GM13977 (cell line): ENCODE measurements around the gene DDX42.

Experiments used
- DNase-seq: peaks from one replicate; pipeline ENCODE4 v3.0.0; 2012; ENCODE audit warnings: low spot score
- in situ Hi-C: fragments of 300-500 bp; cut with MboI; formaldehyde crosslinking; loops from one replicate; pipeline ENCODE4 v1.12.0; 2022; ENCODE audit warnings: low sequenced_read_pairs, low pct_unique_long_range_greater_than_20kb, mixed read lengths, inconsistent platforms; ENCODE audit not compliant: unreplicated experiment
- TF ChIP-seq, protein P1 (sequence below): IDR thresholded peaks from 2 replicates; pipeline ENCODE4 v1.5.1; 2012; ENCODE audit warnings: mild to moderate bottlenecking, control low read depth; ENCODE audit not compliant: insufficient read depth; ENCODE audit errors: extremely low read depth, missing control alignments

The DDX42 gene

DNA sequence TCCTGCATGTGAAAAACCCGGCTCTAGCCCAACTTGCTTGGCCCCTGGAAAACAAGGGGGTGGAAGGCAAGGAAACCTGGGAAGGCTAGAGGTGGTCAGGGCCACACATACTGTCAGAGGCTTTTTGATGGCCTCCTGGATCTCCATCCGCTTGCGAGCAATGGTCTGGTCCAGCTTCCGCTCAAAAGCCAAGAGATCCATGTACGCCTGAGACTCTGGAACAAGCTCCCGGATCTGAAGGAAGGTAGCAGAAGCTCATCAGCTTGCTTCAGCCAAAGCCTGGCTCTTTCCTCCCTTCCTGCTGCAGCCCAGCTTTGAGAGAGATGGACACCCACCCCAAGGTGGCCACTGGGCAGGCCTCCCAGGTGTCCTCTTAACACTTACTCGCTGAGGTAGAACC lies 62.8 kb downstream of the DDX42 start:
- in situ Hi-C loops = loop anchor here (25.0 kb wide), 1 partner anchor 400 kb away; the partner anchor contains the start of gene CYB561
- no peak for DNase-seq
- TF ChIP-seq, protein P1, sequence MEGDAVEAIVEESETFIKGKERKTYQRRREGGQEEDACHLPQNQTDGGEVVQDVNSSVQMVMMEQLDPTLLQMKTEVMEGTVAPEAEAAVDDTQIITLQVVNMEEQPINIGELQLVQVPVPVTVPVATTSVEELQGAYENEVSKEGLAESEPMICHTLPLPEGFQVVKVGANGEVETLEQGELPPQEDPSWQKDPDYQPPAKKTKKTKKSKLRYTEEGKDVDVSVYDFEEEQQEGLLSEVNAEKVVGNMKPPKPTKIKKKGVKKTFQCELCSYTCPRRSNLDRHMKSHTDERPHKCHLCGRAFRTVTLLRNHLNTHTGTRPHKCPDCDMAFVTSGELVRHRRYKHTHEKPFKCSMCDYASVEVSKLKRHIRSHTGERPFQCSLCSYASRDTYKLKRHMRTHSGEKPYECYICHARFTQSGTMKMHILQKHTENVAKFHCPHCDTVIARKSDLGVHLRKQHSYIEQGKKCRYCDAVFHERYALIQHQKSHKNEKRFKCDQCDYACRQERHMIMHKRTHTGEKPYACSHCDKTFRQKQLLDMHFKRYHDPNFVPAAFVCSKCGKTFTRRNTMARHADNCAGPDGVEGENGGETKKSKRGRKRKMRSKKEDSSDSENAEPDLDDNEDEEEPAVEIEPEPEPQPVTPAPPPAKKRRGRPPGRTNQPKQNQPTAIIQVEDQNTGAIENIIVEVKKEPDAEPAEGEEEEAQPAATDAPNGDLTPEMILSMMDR = no peak

DNA sequence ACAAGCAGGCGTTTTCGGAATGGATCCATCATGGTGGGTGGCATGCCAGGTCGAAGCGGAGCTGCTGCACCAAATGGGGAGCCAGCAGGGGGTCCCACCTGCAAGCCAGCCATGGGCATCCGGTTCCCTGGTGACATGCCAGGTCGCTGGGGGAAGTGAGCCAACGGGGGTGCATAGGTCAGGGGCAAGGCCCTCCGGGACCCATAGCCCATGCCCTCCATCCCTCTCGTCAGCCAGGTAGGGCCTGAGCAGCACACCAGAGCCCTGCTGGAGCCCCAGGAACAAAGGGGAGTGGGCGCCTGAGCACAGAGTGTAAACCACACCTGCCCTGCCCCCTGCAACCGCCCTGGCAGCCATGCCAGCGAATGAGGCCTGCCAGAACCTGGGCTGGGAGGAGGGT lies 63.5 kb downstream of the DDX42 start:
- TF ChIP-seq, protein P1 = no peak
- in situ Hi-C loops = loop anchor here (25.0 kb wide), 1 partner anchor 400 kb away; the partner anchor contains the start of gene CYB561
- DNase-seq = no peak

DNA sequence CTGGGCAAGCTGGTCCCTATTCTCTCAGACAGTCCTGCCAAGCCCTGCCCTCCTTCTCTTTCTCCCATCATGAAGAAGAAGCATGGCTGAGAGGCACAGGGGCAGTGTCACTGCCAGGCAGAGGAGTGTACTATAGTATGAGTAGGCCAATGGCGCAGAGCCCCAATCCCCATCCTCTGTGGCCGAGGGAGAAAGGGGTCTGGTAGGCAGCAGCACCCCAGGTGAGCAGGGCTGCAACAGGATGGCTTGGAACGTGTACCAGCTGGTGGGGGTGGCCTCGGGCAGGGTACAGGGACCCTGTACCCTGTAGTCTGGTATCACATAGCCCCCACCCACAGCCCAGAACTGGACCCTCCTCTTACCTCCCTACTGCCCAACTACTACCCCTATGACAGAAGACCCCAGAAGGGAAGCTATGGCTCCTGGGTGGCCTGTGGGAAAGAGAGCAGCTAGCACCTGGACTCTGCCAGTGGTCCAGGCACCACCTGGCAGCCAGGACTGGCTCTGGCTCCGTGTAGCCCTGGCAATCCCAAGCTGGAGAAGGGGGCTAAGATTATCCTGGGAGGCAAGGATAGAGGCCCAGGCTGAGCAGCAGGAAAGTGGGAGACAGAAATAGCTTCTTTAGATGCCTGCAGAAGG lies 64.1 kb downstream of the DDX42 start:
- DNase-seq = no peak
- TF ChIP-seq, protein P1 = no peak
- in situ Hi-C loops = loop anchor here (25.0 kb wide), 1 partner anchor 401 kb away; the partner anchor contains the start of gene CYB561

DNA sequence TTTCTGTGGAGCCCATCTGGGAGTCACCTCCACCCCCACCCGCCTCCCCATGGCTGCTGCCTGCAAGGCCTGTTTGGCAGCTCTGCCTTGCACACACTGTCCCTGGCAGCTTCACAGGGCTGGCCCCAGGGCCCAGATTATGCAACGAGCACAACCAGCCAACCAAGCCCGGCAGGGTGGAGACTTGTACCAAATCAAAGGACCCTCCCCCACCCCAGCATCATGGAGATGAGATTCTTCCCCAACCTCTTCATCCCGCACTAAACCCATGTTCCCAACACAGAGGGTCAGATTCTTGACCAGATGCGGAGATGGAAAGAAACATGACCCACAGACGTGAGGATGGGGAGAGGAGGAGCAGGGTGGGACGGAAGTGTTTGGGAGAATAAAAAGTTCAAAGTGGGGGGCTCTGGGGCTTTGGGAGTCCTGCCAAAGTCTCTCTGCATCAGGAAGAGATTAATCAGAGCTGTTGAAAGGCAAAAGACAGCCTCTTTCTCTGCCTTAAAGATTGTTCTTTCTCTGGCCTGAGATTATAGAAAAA lies 64.7 kb downstream of the DDX42 start:
- TF ChIP-seq, protein P1 = no peak

DNA sequence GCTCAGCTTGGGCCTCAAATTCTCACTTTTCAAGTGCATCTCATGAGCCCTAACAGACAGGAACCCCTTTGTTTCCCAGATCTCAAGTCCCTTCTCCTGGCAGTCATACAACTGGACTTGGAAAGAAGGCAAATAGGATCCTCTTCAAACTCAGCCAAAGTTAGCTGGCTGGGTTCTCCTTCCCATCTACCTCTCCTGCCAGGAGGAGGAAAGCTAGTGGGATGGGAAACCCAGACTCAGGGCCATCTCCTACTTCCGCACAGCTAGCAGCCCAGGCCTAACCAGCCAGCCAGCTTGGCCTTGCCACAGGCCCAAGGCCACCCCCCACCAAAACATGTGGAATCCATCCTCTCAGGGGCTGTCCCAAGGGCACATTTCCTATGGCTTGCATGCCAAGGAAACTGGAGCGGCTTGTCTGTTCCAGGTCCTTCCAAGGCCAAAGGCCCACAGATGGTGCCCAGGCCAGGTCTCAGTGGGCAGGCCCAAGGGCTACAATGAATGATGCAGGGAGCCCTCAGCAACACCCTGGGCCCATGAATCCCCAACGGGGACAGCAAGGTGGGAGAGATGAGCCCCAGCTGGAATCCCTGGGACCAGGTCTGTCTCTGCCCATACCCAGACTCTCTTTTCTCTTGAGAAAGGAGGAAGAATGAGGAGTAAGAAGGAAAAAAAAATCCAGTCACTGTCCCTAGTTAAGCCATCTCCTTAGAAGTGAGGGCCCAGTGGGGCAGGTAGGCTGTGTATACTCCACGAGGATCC lies 66.8 kb downstream of the DDX42 start:
- in situ Hi-C loops = loop anchor here (25.0 kb wide), 1 partner anchor 403 kb away; the partner anchor contains the start of gene CYB561
- TF ChIP-seq, protein P1 = no peak
- no peak for DNase-seq

More for the DNA sequence above, 64.7 kb downstream of the DDX42 start:
- no peak for DNase-seq
- in situ Hi-C loops = loop anchor here (25.0 kb wide), 1 partner anchor 401 kb away; the partner anchor contains the start of gene CYB561

DNA sequence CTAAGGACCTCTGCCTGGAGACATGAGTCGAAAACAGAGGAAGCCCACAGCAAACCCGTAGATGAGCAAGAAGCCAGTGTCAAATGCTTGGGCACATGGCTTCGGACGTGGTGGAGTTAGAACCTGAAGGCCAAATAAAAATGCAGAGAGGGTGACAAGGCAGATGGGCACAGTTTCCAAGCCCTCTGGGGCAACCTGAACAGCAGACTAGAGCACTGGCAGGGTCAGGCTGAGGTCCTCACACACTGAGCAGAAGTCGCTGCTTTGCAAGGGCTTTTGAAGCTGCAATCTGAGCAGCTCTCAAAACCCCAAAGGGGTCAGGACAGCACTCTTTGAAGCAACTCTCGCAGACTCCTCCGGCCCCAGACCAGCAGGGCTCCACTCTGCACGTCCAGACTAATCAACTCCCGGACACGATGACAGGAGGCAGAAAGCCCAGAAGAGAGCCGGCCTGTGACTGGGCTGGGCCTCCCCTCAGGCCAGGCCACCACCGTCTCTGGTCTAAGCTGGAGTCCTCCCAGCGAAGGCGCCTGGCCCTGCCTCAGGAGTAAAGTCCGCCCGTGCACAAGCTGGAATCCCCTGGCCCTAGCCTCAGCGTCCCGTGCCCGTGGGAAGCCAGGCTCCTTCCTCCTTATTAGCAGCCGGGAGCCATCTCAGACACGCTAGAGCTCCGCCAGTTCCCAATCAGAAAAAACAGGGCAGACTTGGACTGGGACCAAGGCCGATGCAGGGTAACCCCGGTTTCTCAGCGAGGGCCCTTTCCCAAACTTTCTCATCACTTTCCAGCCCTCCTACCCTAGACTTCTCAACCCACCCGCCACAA lies 67.6 kb downstream of the DDX42 start:
- TF ChIP-seq, protein P1 = no peak
- in situ Hi-C loops = loop anchor here (25.0 kb wide), 1 partner anchor 404 kb away; the partner anchor contains the start of gene CYB561
- peak; percentile 40 for DNase-seq
